Dermis blood vessel endothelial cell (primary cell): Measurements from ENCODE around the gene LYZL4. TPM values are rescaled to one million over a fixed set of nuclear protein-coding genes. Genes with fewer than 3 reads are reported as not detected.

Experiments used
- DNase-seq: peaks from one replicate; pipeline ENCODE4 v3.0.0; 2010
- total RNA-seq: library from RNA; depleted of rRNA; stranded (reverse); fragments of >200 nt; gene quantifications from 2 replicates; pipeline ENCODE4 v1.2.3, GENCODE V29; 2014

The LYZL4 gene
- total RNA-seq, result not detected in 2 replicates

- DNase-seq, result no peak
These were observed at the start of gene LYZL4 for GRCh38 chr3:42410370-42411131. TSS of gene LYZL4 (minus strand) at chr3:42410610. CDS start at chr3:42407251, 3,359 bp downstream.

GRCh38 chr3:42459151-42459550, 48.7 kb upstream of the LYZL4 start:
- no peak for DNase-seq

GRCh38 chr3:42456211-42456610, 45.8 kb upstream of the LYZL4 start:
- DNase-seq, result no peak

GRCh38 chr3:42451546-42452230, 41.3 kb upstream of the LYZL4 start:
- DNase-seq, result peak; percentile 72

- DNase-seq, result no peak
These were observed 40.7 kb upstream of the LYZL4 start for GRCh38 chr3:42451116-42451515.

GRCh38 chr3:42450567-42450966, 40.2 kb upstream of the LYZL4 start:
- DNase-seq, result no peak

- DNase-seq, result no peak
These were observed 37.1 kb upstream of the LYZL4 start for GRCh38 chr3:42447481-42447880.

GRCh38 chr3:42446111-42447050, 36.0 kb upstream of the LYZL4 start:
- DNase-seq, result no peak

GRCh38 chr3:42443819-42444436, 33.5 kb upstream of the LYZL4 start:
- peak; percentile 86 for DNase-seq

- DNase-seq, result no peak
These were observed 32.9 kb upstream of the LYZL4 start for GRCh38 chr3:42443292-42443691.

GRCh38 chr3:42442640-42443039, 32.2 kb upstream of the LYZL4 start:
- DNase-seq, result peak; percentile 10

GRCh38 chr3:42441791-42442190, 31.4 kb upstream of the LYZL4 start:
- no peak for DNase-seq

GRCh38 chr3:42440924-42441323, 30.5 kb upstream of the LYZL4 start:
- no peak for DNase-seq

GRCh38 chr3:42439261-42440115, 29.1 kb upstream of the LYZL4 start:
- no peak for DNase-seq

- no peak for DNase-seq
These were observed 28.3 kb upstream of the LYZL4 start for GRCh38 chr3:42438758-42439157.

GRCh38 chr3:42438193-42438592, 27.8 kb upstream of the LYZL4 start:
- no peak for DNase-seq

GRCh38 chr3:42434777-42435380, 24.5 kb upstream of the LYZL4 start:
- DNase-seq, result no peak

GRCh38 chr3:42432485-42432884, 22.1 kb upstream of the LYZL4 start:
- no peak for DNase-seq

GRCh38 chr3:42430781-42431532, 20.5 kb upstream of the LYZL4 start:
- DNase-seq, result no peak

GRCh38 chr3:42428830-42429229, 18.4 kb upstream of the LYZL4 start:
- DNase-seq, result no peak
